Measurements from ENCODE around the gene LIPC.

Gene LIPC

GRCh38 chr15:58404020-58404419 is 27.8 kb upstream of the LIPC start:
- H4K20me1 ChIP-seq (ENCODE audit: insufficient read depth), result no peaks in the 10 kb centered on the region
- H3K27me3 ChIP-seq (ENCODE audit: insufficient read depth, low read depth), result no peaks in the 10 kb centered on the region
- no peaks in the 10 kb centered on the region for H3K4me1 ChIP-seq (ENCODE audit: low read depth, poor library complexity, severe bottlenecking)
- H2AFZ ChIP-seq (ENCODE audit: low read depth), result no peak overlapping the region
- H3K4me3 ChIP-seq (IDR thresholded peaks at IDR 0.05; ENCODE audit: insufficient read depth, low read depth, low read length), result no peak overlapping the region
- no peak overlapping the region for H3K9ac ChIP-seq
- no peak overlapping the region for H3K4me2 ChIP-seq
- H3K27ac ChIP-seq, result no peak overlapping the region
- no peaks in the 10 kb centered on the region for H3K79me2 ChIP-seq (ENCODE audit: insufficient read depth, low read depth)
- TF ChIP-seq CTCF (conservative IDR thresholded peaks at IDR 0.05; ENCODE audit: low read depth, low read length), result no peak
- H3K36me3 ChIP-seq (ENCODE audit: insufficient read depth), result no peaks in the 10 kb centered on the region

GRCh38 chr15:58404722-58405121 is 27.1 kb upstream of the LIPC start:
- no peak overlapping the region for H3K4me2 ChIP-seq

GRCh38 chr15:58405865-58406264 is 25.9 kb upstream of the LIPC start:
- Histone ChIP-seq H3K79me2 (ENCODE audit: insufficient read depth, low read depth) (no peaks in the 10 kb centered on the region), H3K4me1 (ENCODE audit: low read depth, poor library complexity, severe bottlenecking) (no peaks in the 10 kb centered on the region), H4K20me1 (ENCODE audit: insufficient read depth) (no peaks in the 10 kb centered on the region), H3K4me3 (IDR thresholded peaks at IDR 0.05; ENCODE audit: insufficient read depth, low read depth, low read length) (no peak overlapping the region), H3K9ac (no peak overlapping the region), H3K27ac (no peak overlapping the region), H2AFZ (ENCODE audit: low read depth) (no peak overlapping the region), H3K27me3 (ENCODE audit: insufficient read depth, low read depth) (no peaks in the 10 kb centered on the region), H3K36me3 (ENCODE audit: insufficient read depth) (no peaks in the 10 kb centered on the region), H3K4me2 (no peak overlapping the region)
- no peak for TF ChIP-seq CTCF (conservative IDR thresholded peaks at IDR 0.05; ENCODE audit: low read depth, low read length)

More at GRCh38 chr15:58404722-58405121, 27.1 kb upstream of the LIPC start:
- Histone ChIP-seq H3K4me3 (IDR thresholded peaks at IDR 0.05; ENCODE audit: insufficient read depth, low read depth, low read length) (no peak overlapping the region), H4K20me1 (ENCODE audit: insufficient read depth) (no peaks in the 10 kb centered on the region), H3K79me2 (ENCODE audit: insufficient read depth, low read depth) (no peaks in the 10 kb centered on the region), H3K27me3 (ENCODE audit: insufficient read depth, low read depth) (no peaks in the 10 kb centered on the region), H3K27ac (no peak overlapping the region), H3K4me1 (ENCODE audit: low read depth, poor library complexity, severe bottlenecking) (no peaks in the 10 kb centered on the region), H3K36me3 (ENCODE audit: insufficient read depth) (no peaks in the 10 kb centered on the region), H3K9ac (no peak overlapping the region), H2AFZ (ENCODE audit: low read depth) (no peak overlapping the region)
- no peak for TF ChIP-seq CTCF (conservative IDR thresholded peaks at IDR 0.05; ENCODE audit: low read depth, low read length)

- Histone ChIP-seq H3K27ac (no peak overlapping the region), H3K79me2 (ENCODE audit: insufficient read depth, low read depth) (no peaks in the 10 kb centered on the region), H3K36me3 (ENCODE audit: insufficient read depth) (no peaks in the 10 kb centered on the region), H3K27me3 (ENCODE audit: insufficient read depth, low read depth) (no peaks in the 10 kb centered on the region), H3K4me3 (IDR thresholded peaks at IDR 0.05; ENCODE audit: insufficient read depth, low read depth, low read length) (no peak overlapping the region), H3K9ac (no peak overlapping the region), H3K4me2 (no peak overlapping the region), H2AFZ (ENCODE audit: low read depth) (no peak overlapping the region), H3K4me1 (ENCODE audit: low read depth, poor library complexity, severe bottlenecking) (no peaks in the 10 kb centered on the region), H4K20me1 (ENCODE audit: insufficient read depth) (no peaks in the 10 kb centered on the region)
- TF ChIP-seq CTCF (conservative IDR thresholded peaks at IDR 0.05; ENCODE audit: low read depth, low read length), result no peak
Measured at GRCh38 chr15:58406811-58407210, 25.0 kb upstream of the LIPC start.
